OCI-LY3 (cell line): ENCODE results near the gene TTC29.

Source experiments
- H2AFZ ChIP-seq: fragments of 200-600, 300-600 bp; shearing (Covaris generic); 2 replicates; pipeline ENCODE4 v1.6.0; 2014; ENCODE audit warnings: antibody characterized with exemption, low read depth, low read length
- H3K27ac ChIP-seq: fragments of 200-600, 300-600 bp; sonication (generic); 2 replicates; pipeline ENCODE4 v1.5.1; 2014; ENCODE audit warnings: mild to moderate bottlenecking, low read length, moderate library complexity, mixed read lengths
- H3K27me3 ChIP-seq: fragments of 200-600, 300-600 bp; sonication (generic); 2 replicates; pipeline ENCODE4 v1.6.1; 2014; ENCODE audit warnings: low read depth, low read length, mixed read lengths
- H3K36me3 ChIP-seq: fragments of 200-600, 300-600 bp; sonication (generic); replicated peaks from 2 replicates; pipeline ENCODE3; 2014; ENCODE audit warnings: low read depth, low read length, mixed read lengths
- H3K4me1 ChIP-seq: fragments of 300-600, 200-600 bp; sonication (generic); 2 replicates; pipeline ENCODE4 v1.6.1; 2014; ENCODE audit warnings: low read length, mixed read lengths
- H3K4me2 ChIP-seq: fragments of 200-600, 300-600 bp; sonication (generic); 2 replicates; pipeline ENCODE4 v1.6.1; 2014; ENCODE audit warnings: low read length, mixed read lengths
- H3K4me3 ChIP-seq: fragments of 300-600, 200-600 bp; sonication (generic); 2 replicates; pipeline ENCODE4 v1.5.1; 2014; ENCODE audit warnings: antibody characterized with exemption, mild to moderate bottlenecking, low read length, moderate library complexity
- H3K79me2 ChIP-seq: fragments of 300-600, 200-600 bp; shearing (Covaris generic); 2 replicates; pipeline ENCODE4 v1.6.1; 2014; ENCODE audit warnings: mild to moderate bottlenecking, low read length, mixed read lengths
- H3K9ac ChIP-seq: fragments of 300-600, 200-600 bp; shearing (Covaris generic); 2 replicates; pipeline ENCODE4 v1.6.0; 2014; ENCODE audit warnings: mild to moderate bottlenecking, low read length, moderate library complexity
- H3K9me3 ChIP-seq: fragments of 200-600, 300-600 bp; shearing (Covaris generic); 2 replicates; pipeline ENCODE4 v1.6.1; 2014; ENCODE audit warnings: low read length, mixed read lengths; ENCODE audit not compliant: insufficient read depth
- H4K20me1 ChIP-seq: fragments of 200-600, 300-600 bp; sonication (generic); 2 replicates; pipeline ENCODE4 v1.6.1; 2016; ENCODE audit warnings: low read length, mixed read lengths; ENCODE audit not compliant: insufficient read depth
- EZH2phosphoT487 ChIP-seq: fragments of 200-600 bp; shearing (Covaris generic); IDR thresholded peaks from 2 replicates; pipeline ENCODE4 v1.6.1; 2018; ENCODE audit warnings: antibody characterized with exemption, mixed run types, low read depth
- TF ChIP-seq, protein P1 (sequence below): fragments of 200-600, 300-600 bp; sonication (generic); IDR thresholded peaks from 2 replicates; pipeline ENCODE4 v1.5.1; 2014; ENCODE audit warnings: antibody characterized with exemption, low read length, low read depth

The TTC29 gene

DNA sequence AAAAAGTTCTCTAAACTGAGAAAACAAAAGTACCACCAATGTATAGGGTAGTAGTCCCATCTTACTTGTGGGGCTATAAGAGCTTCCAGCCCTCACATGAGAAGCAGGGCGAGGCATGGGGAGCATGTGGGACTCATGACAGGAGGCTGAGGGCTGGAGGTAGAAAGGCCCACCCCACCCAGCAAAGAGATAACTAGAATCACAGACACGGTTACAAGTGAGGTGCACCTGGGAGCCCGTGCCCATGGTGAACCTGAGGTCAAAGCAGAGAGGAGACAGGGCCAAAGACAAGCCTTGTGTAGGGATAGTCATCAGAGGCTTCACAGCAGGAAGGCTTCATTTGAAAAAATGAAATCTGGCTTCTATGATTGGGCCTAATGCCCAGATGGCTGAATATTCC, 55.4 kb downstream of the TTC29 start:
- no peak overlapping the region for H3K27ac ChIP-seq
- H3K27me3 ChIP-seq: 0 out of 2 replicates have a peak, but pooled peaks cover under 1% of the 10 kb centered on the region
- no peak overlapping the region for H2AFZ ChIP-seq
- TF ChIP-seq, protein P1, sequence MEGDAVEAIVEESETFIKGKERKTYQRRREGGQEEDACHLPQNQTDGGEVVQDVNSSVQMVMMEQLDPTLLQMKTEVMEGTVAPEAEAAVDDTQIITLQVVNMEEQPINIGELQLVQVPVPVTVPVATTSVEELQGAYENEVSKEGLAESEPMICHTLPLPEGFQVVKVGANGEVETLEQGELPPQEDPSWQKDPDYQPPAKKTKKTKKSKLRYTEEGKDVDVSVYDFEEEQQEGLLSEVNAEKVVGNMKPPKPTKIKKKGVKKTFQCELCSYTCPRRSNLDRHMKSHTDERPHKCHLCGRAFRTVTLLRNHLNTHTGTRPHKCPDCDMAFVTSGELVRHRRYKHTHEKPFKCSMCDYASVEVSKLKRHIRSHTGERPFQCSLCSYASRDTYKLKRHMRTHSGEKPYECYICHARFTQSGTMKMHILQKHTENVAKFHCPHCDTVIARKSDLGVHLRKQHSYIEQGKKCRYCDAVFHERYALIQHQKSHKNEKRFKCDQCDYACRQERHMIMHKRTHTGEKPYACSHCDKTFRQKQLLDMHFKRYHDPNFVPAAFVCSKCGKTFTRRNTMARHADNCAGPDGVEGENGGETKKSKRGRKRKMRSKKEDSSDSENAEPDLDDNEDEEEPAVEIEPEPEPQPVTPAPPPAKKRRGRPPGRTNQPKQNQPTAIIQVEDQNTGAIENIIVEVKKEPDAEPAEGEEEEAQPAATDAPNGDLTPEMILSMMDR: no peak
- no peak for TF ChIP-seq EZH2phosphoT487
- no peak overlapping the region for H3K4me3 ChIP-seq
- no peaks in the 10 kb centered on the region for H3K9me3 ChIP-seq
- no peak overlapping the region for H3K9ac ChIP-seq
- H3K79me2 ChIP-seq: no peaks in the 10 kb centered on the region
- H4K20me1 ChIP-seq: no peaks in the 10 kb centered on the region
- H3K36me3 ChIP-seq: no peaks in the 10 kb centered on the region
- H3K4me2 ChIP-seq: no peak overlapping the region
- H3K4me1 ChIP-seq: no peaks in the 10 kb centered on the region

DNA sequence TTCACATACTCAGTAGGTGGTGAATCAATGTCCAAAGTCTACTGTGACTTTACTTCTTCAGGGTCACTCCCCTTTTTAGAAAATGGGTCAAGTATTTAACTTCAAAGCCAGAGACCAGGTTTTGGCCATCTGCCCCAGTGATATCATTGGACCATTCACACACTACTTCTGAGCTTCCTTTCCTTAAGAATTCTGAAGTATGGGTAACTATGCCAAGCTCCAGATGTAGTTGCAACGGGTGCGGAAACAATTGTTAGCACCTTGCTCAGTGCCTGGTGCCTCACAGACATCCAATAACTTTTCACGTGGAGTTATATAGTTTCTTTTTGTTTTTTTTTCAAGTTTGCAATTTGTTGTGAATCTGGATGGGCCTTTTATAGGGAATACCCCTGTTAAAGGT, 62.6 kb downstream of the TTC29 start:
- Histone ChIP-seq H3K4me2 (no peak overlapping the region), H3K9me3 (no peaks in the 10 kb centered on the region), H3K79me2 (no peaks in the 10 kb centered on the region), H4K20me1 (no peaks in the 10 kb centered on the region), H3K27me3 (peaks cover 6% of the 10 kb centered on the region), H3K4me3 (no peak overlapping the region), H3K4me1 (0 out of 2 replicates have a peak, but pooled peaks cover 3% of the 10 kb centered on the region), H3K9ac (no peak overlapping the region), H2AFZ (no peak overlapping the region), H3K36me3 (no peaks in the 10 kb centered on the region), H3K27ac (no peak overlapping the region)
- no peak for TF ChIP-seq EZH2phosphoT487
- TF ChIP-seq, protein P1: no peak

DNA sequence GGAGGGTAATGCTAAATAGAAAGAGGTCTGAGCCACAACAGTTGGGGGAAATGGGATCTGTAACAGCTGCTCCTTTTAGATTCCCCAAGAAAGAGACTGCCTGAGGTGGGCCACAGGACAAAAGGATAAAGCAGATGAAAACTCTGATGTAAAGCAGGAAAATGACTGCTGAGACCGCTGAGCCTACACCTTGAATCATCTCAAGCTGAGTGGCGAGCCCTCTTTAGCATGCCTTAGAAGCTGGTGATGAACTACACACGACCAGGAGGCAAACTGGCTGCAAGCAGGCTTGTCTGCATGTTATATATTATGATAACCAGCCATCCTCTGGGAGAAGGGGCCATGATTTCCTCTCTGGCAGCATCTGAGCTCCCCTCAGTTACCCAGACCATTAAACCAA, 88.4 kb downstream of the TTC29 start:
- Histone ChIP-seq H3K36me3 (no peaks in the 10 kb centered on the region), H3K4me2 (no peak overlapping the region), H4K20me1 (no peaks in the 10 kb centered on the region), H2AFZ (no peak overlapping the region), H3K4me3 (no peak overlapping the region), H3K27me3 (no peaks in the 10 kb centered on the region), H3K9me3 (no peaks in the 10 kb centered on the region), H3K27ac (no peak overlapping the region), H3K79me2 (no peaks in the 10 kb centered on the region), H3K9ac (no peak overlapping the region), H3K4me1 (no peaks in the 10 kb centered on the region)
- TF ChIP-seq, protein P1: no peak
- no peak for TF ChIP-seq EZH2phosphoT487

DNA sequence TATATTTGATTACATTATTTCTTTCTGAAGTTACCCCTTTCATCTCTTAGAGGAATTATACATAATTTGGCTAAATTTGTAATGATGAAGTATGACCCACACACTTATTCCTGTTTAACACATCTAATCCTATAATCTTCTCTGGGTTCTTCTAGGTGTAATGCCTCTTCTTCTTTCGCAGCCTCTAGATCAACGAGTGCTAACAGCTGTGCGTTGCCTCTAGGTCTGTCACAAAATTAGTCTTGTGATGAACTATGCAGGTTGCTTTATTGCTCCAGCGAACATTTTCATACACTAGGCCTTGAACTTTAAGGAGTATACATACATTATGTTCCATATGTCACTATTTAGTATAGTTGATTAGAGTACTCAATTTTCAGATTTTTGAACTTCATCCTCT, 89.9 kb downstream of the TTC29 start:
- Histone ChIP-seq H3K9me3 (no peaks in the 10 kb centered on the region), H4K20me1 (no peaks in the 10 kb centered on the region), H3K4me2 (no peak overlapping the region), H2AFZ (no peak overlapping the region), H3K9ac (no peak overlapping the region), H3K4me1 (no peaks in the 10 kb centered on the region), H3K36me3 (no peaks in the 10 kb centered on the region), H3K27me3 (no peaks in the 10 kb centered on the region), H3K4me3 (no peak overlapping the region), H3K27ac (no peak overlapping the region), H3K79me2 (no peaks in the 10 kb centered on the region)
- TF ChIP-seq, protein P1: no peak
- no peak for TF ChIP-seq EZH2phosphoT487
